IPS-11a (cell line): ENCODE data around the gene HSPB7.
"Not testable (repeated sequence)": the region's sequence is repeated elsewhere in the genome, so short reads cannot be mapped to it uniquely, and the experiment has no call there.

Experiments
- H3K4me3 ChIP-seq: one replicate; pipeline ENCODE4 v1.5.1; 2013; ENCODE audit warnings: low read depth, low read length, control low read depth

The HSPB7 gene

GRCh38 chr1:16017461-16018303, at the start of gene HSPB7:
Gene HSPB7 (minus strand): TSS chr1:16018043. CDS start chr1:16017963, 80 bp downstream.
- H3K4me3 ChIP-seq = no peak within 1 kb of the TSS

- no peak overlapping the region for H3K4me3 ChIP-seq
Observed at GRCh38 chr1:16067127-16067768, 49.4 kb upstream of the HSPB7 start.

- H3K4me3 ChIP-seq = no peak overlapping the region
Observed at GRCh38 chr1:16066245-16066644, 48.4 kb upstream of the HSPB7 start.

- H3K4me3 ChIP-seq = no peak overlapping the region
Observed at GRCh38 chr1:16065269-16065576, 47.4 kb upstream of the HSPB7 start.

GRCh38 chr1:16064536-16065268, 46.9 kb upstream of the HSPB7 start:
- H3K4me3 ChIP-seq = no peak overlapping the region

- H3K4me3 ChIP-seq = no peak overlapping the region
Observed at GRCh38 chr1:16063921-16064320, 46.1 kb upstream of the HSPB7 start.

DNA sequence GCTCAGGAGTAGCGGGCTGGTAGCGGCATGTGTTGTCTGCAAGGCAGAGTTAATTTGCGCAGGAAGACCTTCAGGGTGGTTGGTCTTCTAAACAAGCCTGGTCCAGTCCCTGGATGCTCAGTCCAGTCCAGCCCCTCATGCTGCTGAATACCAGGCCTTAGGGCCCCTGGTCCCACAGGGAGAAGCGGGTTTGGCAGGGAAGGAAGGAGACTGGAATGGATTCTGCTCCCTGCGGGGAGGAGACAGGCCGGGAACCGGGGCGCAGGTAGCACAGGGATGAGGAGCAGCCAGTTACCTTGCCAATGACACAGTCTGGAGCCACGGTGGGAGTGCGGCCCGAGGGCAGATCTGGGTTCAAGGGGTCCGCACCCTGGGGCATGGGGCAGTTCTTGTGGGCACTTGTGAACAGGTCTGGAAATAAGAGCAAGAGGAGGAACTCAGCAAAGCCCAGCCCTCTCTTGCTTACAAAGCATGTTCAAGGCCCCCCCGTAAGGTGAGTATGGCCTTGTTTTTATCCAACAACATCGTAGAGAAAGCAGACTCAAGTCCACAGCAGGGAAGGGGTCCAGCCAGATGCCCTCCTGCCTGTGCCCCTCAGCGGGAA, 45.5 kb upstream of the HSPB7 start:
- no peak overlapping the region for H3K4me3 ChIP-seq

DNA sequence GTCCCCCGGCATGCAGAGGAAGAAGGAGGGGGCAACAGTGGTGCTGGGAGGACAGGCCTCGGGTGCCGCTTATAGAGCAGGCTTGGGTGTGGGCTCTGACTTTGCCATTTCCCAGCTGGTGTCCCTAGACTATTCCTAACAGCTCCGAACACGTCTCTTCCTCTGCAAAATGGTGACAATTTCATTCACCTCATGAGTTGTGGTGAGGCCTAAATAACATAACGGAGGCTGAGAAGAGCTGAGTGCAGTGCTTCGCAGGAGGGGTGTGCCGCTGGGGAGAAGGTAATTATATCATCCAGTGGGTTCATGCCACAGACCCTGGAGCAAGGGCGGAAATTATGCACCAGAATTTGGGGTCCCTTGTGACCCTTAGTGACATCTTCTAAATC, 44.8 kb upstream of the HSPB7 start:
- not testable (repeated sequence) for H3K4me3 ChIP-seq

DNA sequence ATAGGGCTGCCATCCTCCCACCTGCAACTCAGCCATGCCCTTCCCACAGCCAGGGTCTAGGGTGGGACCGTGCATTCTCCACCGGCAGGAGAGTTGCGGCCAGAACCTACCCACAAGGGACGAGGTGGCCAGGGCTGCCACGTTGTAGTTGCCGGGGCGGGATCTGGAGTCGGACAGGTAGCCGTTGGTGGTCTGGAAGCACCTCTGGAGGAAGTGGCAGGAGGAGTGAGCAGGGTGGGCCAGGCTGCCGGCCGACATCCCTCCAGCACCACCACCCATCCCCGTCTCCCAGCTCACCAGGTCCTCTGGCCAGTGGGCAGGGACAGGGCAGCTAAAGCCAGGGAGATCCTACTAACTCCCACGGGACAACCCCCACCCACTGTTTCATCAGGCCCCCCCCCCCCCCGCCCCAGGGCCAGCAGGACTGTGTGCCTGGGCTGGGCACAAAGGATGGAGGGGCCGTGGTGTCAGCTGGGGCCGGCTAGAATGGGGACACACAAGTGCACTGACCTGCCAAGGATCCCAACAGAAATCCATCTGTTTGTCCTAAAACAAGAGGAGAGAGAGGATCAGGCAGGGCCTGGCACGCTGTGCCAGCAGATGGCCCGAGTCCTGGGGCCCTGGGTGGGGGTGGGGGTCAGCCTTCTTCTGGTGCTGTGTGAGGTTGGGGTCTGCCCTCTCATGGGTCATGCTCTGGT, 44.3 kb upstream of the HSPB7 start:
- H3K4me3 ChIP-seq = not testable (repeated sequence)

DNA sequence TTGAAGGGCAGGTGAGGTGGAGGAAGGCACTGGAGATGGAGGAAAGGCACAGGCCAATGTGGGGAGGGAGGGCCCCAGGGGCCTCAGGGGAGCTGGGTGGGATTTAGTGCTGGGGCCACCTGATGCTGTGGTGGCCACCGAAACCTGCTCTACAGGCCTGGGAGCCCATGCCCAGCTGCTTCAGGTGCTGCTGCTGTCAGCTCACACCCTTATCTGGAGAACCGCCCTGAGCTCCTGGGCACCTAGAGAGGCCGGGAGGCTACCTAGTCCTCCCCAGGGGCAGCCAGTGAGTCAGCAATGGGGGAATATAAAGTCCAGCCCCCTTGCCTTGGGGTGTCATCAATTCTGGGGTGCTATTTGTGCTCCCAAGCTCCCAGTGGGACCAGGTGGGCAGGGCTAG, 43.4 kb upstream of the HSPB7 start:
- H3K4me3 ChIP-seq = no peak overlapping the region

DNA sequence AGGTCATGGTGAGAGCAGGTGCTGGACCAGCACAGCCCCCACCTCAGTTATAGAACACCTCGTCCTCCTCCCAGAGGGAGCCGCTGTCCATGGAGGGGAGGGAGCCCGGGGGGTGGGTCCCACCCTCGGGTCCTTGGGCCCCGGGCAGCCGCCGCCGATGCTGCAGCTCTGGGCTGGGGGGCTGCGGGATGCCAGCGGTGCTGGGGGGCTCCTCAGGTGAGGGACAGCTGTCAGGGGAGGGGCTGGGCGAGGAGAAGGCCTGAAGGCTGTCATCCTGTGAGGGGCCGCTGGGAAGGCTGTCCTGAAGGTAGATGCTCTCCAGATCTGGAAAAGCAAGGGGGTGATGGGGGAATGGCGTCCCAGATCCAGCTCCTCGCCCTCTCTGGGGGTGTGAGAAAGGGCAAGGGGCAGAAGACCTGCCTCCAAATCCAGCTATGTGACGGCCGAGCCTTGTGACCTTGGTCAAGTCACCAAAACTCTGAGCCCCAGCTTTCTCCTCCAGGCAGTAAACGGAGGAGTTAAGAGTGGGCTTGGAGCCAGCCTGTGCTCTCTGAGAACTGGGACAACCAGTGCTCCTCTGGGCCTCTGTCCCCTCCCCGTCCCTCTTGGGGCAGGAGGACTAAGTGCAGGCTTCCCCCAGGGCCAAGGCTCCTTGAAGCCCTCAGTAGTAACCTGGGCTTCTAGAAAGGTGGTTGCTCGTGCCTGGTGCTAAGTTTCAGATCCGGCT, 40.7 kb upstream of the HSPB7 start:
- not testable (repeated sequence) for H3K4me3 ChIP-seq

- H3K4me3 ChIP-seq = not testable (repeated sequence)
Observed at GRCh38 chr1:16057314-16057915, 39.6 kb upstream of the HSPB7 start.

GRCh38 chr1:16056521-16056912, 38.7 kb upstream of the HSPB7 start:
- not testable (repeated sequence) for H3K4me3 ChIP-seq

DNA sequence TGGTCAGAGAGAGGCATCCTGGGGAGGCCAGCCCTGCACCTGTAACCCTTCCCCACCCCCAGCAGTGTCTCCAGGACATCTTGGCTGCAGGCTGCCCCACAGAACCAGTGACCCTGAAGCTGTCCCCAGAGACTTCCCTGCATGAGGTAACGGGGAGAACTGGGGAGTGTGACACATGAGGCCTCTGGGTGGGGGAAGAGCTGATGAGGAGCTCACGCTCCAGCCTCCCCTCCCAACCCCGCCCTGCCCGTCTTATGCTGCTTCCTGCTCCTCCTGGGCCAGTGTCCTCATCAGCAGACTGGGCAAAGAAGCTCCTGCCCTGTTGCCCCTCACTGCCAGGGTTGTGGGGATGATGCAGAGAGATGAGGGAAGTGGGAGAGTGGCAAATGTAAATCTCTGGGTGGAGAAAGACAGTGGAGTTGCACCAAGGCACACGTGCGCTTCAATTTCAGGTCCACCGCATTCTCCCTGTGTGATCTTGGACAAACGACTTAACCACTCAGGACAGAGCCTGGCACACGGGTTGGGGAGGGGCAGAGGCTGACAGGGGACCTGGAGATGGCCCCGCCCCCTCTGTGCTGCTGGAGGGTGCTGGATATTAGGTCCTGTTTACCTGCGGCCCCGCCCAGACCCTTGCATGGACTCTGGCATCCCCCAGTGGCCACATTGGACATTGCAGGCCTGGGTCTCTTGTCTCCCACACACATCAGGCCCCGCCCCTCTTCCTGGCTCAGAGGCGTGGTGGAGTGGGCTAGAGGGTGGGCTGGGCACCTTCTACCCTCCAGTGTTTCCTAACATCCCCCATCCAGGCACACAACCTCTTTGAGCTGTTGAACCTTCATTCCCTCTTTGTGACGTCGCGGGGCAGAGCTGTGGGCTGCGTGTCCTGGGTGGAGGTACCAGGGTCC, 38.0 kb upstream of the HSPB7 start:
- H3K4me3 ChIP-seq = no peak overlapping the region

DNA sequence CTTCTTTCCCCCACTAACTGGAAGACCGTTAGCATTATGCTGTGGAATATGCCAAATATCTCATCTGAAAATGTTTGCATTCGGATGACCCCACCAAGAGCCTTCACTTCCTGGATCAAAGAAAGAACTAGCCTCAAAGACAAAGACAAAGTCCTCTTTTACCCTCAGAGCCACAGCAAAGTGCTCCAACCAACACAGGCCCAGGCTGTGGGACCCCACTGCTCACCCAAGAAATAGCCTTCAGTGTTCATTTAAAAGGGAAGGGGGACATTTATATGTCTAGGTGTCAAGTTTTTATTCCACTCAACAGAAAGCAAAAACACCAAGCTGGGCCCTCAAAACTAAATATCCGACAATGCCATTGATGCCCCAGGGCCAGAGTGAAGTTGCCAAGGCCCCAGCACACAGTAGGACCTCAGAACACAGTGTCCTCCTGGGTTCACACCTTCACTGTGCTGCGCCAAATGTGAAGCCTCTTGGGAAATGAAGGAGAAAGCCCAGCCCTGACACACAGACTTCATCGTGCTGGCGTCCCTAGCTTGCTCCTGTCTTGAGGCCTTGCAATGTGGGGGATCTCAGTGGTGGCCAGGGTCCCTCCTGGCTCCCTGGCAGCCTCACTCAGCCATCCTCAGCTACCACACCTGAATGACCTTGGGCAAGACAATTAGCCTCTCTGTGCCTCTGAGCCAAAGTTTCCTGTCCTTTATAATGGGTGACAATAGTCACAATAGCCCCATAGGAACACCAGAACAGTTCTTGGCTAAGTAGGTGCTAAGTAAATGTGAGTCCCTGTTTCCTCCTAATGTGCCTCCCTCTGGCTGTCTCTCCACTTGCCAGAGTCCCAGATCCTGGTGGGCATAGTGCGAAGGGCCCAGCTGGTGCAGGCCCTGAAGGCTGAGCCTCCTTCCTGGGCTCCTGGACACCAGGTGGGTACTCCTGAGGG, 37.0 kb upstream of the HSPB7 start:
- H3K4me3 ChIP-seq = no peak overlapping the region

- H3K4me3 ChIP-seq = no peak overlapping the region
Observed at GRCh38 chr1:16053781-16054502, 36.1 kb upstream of the HSPB7 start.

DNA sequence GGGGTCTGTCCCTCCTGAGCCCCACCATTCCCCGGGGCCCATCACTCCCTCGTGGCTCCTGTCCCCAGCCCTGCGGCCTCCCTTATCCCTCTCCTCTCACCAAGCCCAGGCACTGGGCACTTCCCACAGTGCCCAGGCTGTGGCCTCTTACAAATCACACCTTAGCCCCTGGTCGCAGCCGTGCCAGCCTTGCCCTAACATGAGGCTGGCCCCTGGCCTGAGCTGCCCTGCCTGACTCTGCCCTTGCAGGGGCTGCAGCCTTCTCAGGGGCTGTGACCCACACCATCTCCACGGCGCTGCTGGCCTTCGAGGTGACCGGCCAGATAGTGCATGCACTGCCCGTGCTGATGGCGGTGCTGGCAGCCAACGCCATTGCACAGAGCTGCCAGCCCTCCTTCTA, 34.1 kb upstream of the HSPB7 start:
- H3K4me3 ChIP-seq = not testable (repeated sequence)
